IPS-NIHi11 (cell line): ENCODE data around the gene FNTB.
"Not testable (repeated sequence)": the region's sequence is repeated elsewhere in the genome, so short reads cannot be mapped to it uniquely, and the experiment has no call there.

Experiments used
- DNase-seq: peaks from one replicate; pipeline ENCODE4 v3.0.0; 2012; ENCODE audit warnings: mixed read lengths, low spot score

The FNTB gene

GRCh38 chr14:65087835-65088234 is 101.1 kb downstream of the FNTB start:
- not testable (repeated sequence) for DNase-seq

- no peak for DNase-seq
These were observed 105.7 kb downstream of the FNTB start for GRCh38 chr14:65092349-65092748.

GRCh38 chr14:65095633-65096205 is 109.0 kb downstream of the FNTB start:
- no peak for DNase-seq

GRCh38 chr14:65096323-65097089 is 109.8 kb downstream of the FNTB start:
- no peak for DNase-seq

- no peak for DNase-seq
These were observed 111.9 kb downstream of the FNTB start for GRCh38 chr14:65098586-65098985.

GRCh38 chr14:65100922-65101541 is 114.3 kb downstream of the FNTB start:
- DNase-seq, result no peak

GRCh38 chr14:65101631-65102440 is 115.1 kb downstream of the FNTB start:
- DNase-seq, result peak; percentile 50

GRCh38 chr14:65102441-65103149 is 115.9 kb downstream of the FNTB start, which contains the start of gene MAX:
Gene MAX (minus strand): TSS chr14:65102517. CDS start chr14:65102339, 178 bp downstream.
- peak; percentile 97 for DNase-seq

- no peak for DNase-seq
These were observed 116.6 kb downstream of the FNTB start for GRCh38 chr14:65103150-65103760.

- no peak for DNase-seq
These were observed 118.1 kb downstream of the FNTB start for GRCh38 chr14:65104791-65105190.

GRCh38 chr14:65106316-65106715 is 119.6 kb downstream of the FNTB start:
- no peak for DNase-seq

GRCh38 chr14:65106736-65107135 is 120.0 kb downstream of the FNTB start:
- no peak for DNase-seq

- DNase-seq, result no peak
These were observed 120.5 kb downstream of the FNTB start for GRCh38 chr14:65107200-65107599.

GRCh38 chr14:65109357-65109756 is 122.7 kb downstream of the FNTB start:
- no peak for DNase-seq

GRCh38 chr14:65110525-65110924 is 123.8 kb downstream of the FNTB start:
- DNase-seq, result peak; percentile 46
